SKM-1 (cell line): Measurements from ENCODE around the gene RNU5B-1.

Source experiments
- DNase-seq: peaks from one replicate; lab custom pipeline; 2025; ENCODE audit not compliant: unreplicated experiment; lab: John Stamatoyannopoulos, UW

RNU5B-1 gene

DNA sequence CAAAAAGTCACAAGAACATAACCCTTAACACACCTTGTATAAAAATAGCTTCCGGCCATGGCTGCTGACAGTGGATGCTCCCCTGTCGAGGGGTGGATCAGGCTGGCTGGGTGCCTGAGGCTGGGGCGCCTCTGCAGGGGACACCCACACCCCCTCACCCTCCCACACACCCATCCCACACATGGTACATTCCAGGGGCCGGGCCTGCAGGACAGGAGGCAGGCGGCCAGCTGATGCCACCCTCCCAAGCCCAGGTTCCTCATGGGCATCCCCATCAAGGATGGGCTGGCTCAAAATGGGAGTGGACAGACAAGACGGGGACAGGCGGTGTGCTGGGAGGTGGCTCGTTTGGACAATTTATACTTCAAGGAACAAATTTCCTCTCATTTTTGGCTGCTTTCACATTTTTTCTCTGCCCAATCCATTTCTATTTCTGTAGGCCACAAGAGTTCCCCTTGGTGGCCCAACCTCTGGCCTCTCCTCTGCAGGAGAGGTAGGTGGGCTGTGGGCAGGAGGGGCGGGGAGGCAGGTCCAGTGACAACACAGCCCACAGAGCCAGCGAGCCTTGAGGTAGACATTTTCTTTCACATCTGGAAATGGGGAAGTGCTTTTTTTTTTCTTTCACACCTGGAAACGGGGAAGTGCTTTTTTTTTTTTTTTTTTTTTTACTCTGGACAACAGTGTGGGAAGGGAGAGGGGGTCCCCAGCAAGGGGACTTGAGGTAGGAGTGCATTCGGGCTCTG lies 23.3 kb downstream of the RNU5B-1 start:
- DNase-seq, result no peak

DNA sequence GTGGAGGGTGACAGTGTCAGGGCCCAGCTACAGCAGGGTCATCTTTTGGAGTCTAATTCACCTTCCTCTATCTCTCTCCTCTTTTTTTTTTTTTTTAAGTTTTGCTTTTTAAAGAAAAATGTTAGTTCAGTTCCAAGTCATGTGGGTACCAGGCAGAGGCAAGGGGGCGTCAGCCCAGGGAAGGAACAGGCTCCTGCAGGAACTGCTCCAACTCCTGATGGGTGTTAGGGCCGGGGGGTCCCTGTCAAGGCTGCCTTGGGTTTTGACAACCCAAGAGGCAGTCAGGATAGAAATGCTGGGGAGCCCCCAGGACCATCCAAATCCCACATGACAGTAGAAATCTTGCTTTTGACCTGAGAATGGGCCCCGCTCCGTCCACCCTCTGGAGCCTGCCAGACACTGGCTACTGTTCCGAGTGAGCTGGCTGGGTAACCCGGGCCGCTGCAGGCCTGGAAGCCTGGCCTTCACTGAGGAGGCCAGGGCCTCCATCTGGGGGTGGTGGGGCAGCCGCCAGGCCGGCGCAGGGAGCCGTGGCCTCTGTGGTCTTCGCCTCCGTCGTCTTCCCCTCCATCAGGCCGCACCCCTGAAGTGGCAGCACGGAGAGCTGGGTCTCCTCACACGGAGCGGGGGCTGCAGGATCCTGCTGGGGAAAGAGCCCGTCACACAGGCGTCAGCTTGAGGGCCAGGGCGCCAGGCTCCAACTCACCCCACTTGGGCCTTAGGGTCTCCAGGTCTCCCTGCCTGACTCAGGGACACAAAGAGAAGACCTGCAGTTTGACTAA lies 24.2 kb downstream of the RNU5B-1 start:
- DNase-seq, result no peak

DNA sequence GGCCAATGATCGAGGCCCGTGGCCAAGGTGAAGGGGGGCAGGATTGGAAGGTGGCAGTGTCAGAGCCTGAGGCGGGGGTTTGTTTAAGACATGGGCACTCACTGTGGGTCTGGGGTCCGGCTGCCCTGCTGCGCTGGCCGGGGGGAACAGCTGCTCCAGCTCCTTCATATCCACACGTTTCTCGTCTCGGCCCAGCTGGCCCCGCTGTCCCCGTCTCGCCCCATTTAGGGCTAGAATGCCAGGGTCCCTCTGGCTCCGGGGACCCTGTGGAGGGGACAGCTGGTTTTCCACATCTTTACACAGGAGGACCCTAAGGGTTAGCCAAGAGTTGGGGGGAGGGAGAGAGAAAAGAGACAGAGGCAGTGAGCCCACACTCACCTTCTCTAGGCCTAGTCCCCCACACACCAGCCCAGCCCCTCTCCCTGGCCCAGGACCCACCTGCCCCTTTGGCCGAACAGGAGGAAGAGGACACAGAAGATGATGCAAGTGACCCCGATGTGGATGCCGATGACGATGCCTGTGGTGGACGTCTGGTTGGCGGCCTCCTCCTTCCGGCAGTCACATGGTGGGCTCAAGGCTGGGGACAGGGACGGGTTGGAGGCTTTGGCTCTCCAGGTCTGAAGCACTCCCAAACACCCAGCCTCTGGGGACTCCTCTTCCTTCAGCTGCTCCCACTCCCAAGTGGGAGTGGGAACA lies 25.0 kb downstream of the RNU5B-1 start:
- DNase-seq, result no peak

DNA sequence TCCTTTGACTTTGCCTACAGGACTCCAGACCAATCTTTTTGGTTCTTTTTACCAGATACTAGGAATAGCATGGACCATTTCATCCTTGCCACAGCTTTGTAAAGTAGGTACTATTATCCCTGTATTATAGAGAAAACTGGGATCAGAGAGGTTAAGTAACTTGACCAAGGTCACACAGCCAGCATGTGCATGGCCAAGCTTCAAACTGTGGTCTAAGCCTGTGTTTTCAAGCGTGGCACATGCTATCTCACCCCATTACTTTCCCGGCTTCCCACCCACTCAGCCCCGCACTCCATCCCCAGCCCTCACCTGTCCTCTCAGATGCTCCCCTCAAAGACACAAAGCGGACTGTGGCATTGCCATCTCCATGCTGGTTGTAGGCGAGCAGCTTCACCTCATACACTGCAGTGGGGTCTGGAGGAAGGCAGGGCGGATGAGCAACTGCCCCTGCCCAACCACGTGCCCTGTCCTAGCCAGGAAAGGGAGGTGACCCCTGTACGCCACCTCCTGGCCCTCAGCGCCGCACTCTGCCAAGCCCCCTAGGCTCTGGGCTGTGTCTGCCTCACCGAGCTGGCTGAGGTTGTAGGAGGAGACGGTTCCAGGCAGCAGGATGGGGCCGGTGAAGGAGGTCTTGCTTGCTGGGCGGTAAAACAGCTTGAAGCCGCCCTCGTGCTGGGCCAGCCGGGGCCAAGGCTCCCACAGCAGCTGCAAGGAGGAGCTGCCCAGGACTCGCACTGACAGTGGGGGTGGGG lies 25.7 kb downstream of the RNU5B-1 start:
- DNase-seq, result no peak

DNA sequence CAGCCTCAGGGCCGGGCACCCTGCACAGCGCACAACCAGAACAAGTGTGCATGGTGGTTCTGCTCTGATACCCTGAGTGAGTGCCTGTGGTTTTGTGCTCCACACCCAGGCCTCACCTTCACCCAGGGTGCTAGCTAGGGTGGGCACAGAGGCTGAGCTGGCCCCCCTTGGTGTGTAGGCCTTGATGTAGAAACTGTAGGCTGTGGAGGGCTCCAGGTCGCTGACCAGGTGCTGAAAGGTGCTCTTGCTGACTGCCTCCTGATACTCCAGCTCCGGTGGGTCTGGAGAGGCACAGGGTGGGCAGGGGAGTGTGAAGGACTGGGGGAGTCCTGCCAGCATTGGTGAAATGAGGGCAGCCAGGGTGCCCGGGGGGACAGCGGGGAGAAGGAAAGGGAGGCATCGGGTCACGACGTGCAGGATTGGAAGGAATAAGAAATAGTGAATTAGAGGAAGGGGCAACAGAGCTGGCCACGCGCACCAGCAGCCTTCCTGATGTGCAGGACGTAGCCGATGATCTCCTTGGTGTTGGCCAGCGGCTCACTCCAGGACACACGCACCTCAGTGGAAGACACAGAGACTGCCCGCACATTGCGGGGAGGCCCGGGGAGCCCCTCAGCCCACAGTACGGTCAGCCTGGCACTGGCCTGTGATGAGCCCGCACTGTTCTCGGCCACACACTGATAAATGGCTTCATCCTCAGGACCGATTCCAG lies 26.6 kb downstream of the RNU5B-1 start:
- DNase-seq, result no peak

GRCh38 chr15:65331811-65332210 lies 27.3 kb downstream of the RNU5B-1 start:
- no peak for DNase-seq

DNA sequence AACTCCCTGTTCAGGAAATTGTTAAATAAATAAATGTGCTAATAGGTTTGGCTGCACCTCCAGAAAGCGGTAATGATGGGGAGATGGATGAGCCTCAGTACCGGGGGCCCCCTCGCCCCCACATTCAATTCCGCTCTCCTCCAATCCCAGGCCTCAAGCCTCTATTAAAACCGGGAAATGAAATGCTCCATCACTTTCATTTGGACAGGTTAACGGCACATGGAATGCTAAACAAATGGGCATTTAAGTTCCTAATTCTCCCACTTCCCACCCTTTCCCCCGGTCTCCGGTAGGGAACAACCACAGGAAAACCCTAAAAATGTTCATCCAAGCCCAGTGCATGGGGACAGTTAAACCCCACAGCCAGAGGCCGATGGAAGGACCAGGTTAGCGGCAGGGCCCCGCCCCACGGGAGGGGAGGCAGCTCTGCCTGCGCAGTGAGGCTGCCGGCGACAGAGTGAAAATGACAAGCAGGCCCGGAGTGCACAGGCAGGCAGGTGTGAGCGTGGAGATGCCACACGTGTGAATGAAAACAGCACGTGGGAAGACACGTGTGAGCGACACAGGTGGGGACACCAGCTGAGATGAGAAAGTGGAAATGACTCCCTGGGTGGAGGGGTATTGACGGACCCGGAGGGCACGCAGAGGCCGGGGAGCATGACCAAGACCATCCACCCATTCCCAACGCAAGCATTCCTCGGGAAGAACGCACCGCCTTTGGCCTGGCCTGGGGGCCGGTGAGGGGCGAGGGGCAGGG lies 28.1 kb downstream of the RNU5B-1 start:
- no peak for DNase-seq

DNA sequence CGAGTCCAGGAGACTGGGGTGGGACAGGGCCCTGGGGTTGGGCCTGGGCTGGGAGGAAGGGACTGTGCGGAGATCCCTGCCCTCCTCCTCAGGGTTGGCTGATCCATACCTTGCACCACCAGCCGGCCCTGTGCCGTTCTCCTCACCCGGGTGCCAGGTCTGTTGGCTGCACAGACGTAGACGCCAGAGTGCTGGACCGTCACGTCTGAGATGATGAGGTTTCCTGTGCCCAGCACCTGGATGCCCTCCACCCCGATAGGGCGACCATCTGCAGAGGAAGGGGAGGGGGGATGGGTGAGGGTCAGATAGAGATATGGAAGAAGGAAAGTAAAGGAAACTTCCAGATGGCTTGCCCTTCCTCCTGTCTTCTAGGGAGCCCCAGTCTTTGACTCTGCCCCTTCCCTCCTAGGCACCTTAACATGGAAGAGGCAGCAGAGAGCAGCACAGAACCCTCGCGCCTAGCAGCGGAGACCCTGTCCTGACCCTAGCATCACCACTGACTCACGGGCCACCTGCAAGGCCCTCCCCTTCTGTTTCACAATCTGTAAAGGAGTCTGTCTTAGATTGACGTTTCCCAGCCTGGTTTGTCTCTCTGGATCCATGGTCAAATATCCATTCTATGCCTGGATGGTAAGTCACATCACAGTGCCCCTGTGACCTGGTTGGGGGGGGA lies 28.8 kb downstream of the RNU5B-1 start:
- no peak for DNase-seq

- DNase-seq, result no peak
Measured at GRCh38 chr15:65333856-65334255, 29.4 kb downstream of the RNU5B-1 start.

- no peak for DNase-seq
Measured at GRCh38 chr15:65334586-65335231, 30.2 kb downstream of the RNU5B-1 start.

- DNase-seq, result no peak
Measured at GRCh38 chr15:65335278-65336055, 31.0 kb downstream of the RNU5B-1 start.

- no peak for DNase-seq
Measured at GRCh38 chr15:65336493-65337435, 32.3 kb downstream of the RNU5B-1 start.

- DNase-seq, result no peak
Measured at GRCh38 chr15:65337436-65338070, 33.1 kb downstream of the RNU5B-1 start.

DNA sequence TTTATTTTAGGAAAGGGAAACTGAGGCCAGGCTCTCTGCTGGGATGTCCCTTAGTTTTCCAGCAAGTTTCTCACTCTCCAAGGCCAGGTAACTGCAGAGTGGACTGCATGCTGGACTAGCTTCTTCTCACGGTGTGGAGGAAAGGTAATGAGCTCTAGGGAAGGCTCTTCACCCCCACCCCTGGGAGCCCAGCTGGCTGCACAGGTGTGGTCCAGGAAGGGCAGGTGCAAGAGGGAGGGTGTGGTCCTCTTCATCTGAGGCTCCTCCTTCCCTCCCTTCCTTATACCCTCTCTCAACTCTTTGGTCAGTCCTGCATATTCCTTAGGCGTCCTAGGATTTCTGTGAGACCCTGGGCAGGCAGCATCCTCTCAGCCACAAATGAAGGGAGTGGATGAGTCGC lies 33.9 kb downstream of the RNU5B-1 start:
- DNase-seq, result no peak

DNA sequence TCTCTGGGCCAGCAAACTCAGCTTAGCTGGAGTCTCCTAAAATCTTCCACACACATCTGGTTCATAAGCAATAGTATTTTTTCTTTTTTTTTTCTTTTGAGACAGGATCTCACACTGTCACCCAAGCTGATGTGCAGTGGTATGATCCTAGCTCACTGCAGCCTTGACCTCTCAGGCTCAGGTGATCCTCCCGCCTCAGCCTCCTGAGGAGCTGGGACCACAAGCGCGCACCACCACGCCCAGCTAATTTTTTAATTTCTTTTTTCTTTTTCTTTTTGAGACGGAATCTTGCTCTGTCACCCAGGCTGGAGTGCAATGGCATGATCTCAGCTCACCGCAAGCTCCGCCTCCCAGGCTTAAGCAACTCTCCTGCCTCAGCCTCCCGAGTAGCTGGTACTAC lies 34.3 kb downstream of the RNU5B-1 start:
- no peak for DNase-seq

DNA sequence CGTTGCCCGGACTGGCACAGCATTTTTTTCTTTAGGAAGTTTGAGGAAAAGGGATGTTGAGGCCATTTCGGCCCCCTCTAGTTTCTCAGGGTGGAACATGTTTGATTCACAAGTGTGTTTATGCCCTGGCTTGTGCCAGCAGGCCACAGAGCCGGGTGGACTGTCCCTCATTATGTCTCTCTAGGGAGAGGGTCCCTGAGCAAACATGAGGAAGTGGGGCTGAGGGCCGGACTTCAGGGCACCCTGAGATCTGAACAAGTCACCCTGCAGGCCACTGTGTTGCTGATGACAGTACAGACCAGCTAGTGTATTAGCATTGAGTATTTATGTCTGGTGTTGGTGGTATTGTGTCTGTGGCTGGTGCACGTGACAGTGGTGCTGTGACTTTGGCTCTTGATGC lies 34.9 kb downstream of the RNU5B-1 start:
- DNase-seq, result no peak
